Central memory CD4-positive, alpha-beta T cell (primary cell): ENCODE results near the gene DSCAML1.

ENCODE experiments used
- DNase-seq: peaks from one replicate; pipeline ENCODE4 v3.0.0; 2022

The DSCAML1 gene

DNA sequence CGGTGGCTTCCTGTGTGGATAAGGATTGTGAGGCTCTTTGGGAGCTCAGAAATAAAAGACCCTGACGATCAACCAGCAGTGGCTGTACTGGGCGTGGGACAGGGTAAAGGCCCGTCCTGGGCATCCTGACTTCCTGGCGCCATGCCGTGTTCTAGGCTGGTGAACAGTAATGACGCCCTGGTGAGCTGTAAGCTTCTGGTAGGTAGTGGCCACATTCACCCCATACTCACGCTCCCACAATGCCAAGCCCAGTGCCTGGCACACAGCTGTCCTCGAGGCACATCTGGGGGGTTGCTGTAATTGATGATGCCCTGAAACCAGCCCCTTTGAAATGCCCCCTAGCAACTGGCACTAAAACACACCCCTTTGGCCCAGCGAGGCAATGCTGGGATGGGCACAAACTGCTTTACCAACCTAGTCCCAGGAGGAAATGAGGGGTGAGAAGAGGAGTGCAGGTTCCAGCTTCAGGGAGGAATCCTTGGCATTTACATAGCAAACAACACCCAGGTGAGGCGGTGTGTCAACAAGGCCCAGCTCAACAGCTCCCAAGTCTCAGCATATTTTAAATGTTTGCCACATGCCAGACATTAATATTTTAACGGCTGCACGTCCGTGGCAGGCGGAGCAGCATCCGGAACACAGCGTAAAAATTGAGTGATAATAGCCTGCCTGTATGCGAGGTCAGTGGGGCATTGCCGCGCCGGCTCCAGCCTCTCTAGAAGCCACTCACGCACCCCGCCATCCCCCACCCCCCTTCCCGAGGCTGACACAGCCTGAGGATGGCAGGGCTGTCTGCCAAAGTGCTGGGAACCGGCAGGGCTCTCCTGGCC is 79.3 kb downstream of the DSCAML1 start:
- no peak for DNase-seq

DNA sequence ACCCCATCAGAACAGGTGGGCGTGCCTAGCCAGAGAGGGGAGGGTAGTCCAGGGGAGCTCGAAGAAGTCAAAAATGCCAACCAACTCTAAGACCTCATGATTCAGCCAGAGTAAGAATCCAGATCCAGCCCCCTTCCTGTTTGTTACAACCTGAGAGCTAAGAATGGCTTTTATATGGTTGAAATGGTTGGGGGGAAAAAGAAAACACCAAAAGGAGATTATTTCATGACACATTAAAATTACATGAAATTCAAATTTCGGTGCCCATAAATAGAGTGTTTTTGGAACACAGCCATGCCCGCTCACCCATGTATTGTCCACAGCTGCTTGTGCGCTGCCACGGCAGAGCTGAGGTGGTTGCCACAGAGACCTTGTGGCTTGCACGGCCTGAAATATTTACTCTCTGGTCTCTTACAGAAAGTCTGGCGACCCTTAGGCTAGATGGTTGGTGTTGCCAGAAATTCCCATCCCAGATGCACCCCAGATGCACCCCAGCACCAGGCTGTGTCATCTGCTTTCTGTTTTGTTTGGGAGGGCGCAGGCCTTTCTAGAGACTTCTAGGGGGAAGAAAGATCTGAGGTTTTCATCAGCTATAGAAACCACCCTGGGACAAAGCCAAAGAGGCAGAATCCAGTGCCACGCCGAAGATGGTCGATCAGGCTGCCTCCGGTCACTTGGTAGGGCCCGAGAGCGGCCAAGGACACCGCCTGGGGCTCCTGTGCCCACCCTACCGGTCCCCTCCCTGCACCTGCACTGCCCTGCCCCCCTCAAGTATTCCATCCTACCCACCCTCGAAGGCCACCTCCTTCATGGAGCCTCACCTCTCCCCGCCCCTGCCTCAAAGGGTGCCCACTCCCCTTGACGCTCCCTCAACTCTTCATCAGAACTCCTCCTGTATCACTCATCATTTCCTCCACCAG is 80.2 kb downstream of the DSCAML1 start:
- DNase-seq, result no peak

DNA sequence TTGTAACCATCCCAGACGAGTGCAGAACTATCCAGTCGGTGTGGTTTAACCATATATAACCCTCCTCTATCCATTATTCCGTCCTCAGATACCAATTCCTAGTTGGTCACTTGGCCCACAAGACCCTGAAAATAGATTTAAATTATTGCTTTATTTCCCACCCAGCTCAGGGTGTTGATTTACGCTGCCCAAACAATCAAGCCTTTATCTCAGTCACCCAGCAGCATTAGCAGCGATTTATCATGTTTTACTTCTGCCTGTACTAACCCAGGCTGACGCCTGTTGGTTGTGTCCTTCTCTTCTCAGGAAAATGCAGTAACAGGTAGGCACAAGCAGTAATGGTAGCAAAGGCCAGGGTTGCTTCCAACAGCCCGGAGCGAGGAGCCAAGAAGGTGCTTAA is 81.2 kb downstream of the DSCAML1 start:
- DNase-seq, result no peak

DNA sequence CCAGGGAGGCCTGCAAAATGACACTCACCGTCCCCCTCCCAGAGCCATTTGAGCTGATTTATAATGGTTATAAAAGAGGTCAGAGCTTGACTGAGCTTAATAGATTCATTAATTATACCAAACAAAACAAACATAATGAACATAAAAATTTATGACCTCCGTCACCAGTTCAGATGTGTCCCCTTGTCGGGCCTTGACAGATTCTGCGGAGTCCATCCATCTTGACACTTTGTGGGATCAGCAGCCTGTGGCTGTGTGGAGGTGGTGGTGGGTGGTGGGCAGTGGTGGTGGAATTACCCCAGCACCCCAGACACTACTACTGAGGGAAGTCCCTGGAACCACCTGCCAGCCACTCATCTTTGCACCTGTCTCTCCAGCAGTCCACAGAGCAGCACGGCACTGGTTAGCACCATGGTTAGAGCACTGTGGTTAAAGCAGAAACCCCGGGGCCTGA is 83.5 kb downstream of the DSCAML1 start:
- no peak for DNase-seq

DNA sequence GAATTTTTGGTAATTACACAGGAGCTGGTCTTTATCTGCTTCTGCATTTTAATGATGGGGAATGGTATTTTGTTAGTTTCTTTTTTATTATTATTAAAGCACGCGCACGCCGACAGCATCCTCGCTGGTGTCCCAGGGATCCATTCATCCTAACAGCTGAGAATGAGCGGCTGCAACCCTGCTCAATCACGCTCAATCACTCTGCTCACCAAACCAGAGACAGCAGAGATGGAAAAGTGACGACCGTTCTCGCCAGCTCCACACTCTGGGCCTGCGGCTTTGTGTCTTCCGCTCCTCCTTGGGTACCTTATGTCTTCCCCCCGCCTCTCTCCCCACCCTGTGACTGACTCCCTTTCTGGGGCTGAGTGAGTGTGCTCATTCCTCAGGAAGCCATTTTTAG is 84.5 kb downstream of the DSCAML1 start:
- DNase-seq, result no peak

DNA sequence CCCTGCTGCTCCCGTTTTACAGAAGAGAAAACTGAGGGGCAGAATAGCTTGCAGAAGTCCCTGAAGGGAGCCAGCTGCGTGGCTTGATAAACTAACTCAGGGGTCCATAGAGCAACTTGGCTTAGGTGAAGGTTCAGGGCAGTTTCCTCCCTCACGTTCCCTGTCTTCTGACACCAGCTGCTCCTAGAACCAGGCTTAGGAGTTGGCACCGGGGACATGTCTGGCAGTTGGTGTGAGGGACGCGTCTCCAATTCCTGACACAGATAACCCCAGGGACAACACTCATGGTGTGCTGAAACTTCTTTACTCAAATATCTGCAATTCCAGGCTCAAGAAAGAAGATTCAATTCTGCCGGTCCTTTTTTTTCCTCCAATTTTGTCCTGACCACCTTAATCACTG is 85.7 kb downstream of the DSCAML1 start:
- DNase-seq, result no peak

DNA sequence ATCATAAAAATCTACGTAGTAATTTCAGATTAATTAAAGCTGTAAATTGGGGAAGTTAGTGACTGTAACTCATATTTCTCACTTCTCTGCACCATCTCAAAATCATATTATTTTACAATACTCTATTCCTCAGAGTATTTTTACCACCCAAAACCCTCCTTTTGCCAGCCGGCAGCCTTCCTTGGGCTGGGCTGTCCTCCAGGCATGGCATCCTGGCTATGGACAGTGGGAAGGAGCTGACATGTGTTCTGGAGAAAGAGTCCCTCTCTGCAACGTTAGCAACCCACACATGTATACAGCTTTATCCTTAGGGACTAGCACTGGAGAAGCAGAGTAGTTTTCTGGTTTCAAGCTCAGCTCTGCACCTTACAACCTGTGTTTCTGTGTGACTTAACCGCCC is 86.8 kb downstream of the DSCAML1 start:
- no peak for DNase-seq

DNA sequence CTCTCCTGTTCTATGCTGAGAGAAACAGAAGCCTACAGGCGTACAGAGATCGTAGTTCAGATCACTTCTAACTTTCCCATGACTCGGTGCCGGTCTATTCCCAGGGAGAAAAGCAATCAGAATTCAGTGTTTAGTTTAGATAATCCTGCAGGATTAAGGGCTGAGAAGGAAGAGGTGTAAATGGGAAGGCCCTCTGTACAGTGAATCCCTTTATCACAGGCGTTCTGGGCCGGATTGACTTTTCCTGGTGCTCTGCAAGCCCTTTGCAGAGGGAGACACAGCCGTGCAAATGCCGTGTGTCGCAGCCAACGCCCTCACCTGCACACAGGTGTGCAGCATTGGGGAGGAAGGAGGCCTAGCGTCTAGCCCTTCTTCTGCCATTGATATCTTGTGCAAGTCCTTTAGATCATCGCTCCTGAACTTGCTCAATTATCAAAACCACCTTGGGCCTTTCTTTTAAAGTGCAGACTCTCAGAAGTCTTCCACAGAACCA is 90.6 kb downstream of the DSCAML1 start:
- DNase-seq, result no peak

DNA sequence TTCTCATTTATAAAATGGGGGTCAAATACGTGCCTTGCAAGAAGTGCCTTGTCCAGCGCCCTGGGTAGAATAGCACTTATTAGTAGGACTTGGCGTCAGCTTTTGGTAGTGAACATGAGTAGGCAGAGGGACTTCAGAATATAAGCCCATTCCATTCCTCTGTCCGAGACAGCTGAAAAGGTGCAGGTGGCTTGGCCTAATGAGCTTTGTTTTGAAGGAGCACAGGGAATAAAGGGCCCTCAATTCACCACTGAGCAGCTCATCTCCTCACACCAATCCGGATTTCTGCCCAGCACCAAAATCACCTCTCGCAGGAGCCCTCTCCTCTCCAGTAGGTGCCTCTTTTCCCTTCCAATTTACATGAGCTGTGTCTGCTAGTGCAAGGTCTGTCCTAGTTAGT is 91.2 kb downstream of the DSCAML1 start:
- DNase-seq, result no peak

DNA sequence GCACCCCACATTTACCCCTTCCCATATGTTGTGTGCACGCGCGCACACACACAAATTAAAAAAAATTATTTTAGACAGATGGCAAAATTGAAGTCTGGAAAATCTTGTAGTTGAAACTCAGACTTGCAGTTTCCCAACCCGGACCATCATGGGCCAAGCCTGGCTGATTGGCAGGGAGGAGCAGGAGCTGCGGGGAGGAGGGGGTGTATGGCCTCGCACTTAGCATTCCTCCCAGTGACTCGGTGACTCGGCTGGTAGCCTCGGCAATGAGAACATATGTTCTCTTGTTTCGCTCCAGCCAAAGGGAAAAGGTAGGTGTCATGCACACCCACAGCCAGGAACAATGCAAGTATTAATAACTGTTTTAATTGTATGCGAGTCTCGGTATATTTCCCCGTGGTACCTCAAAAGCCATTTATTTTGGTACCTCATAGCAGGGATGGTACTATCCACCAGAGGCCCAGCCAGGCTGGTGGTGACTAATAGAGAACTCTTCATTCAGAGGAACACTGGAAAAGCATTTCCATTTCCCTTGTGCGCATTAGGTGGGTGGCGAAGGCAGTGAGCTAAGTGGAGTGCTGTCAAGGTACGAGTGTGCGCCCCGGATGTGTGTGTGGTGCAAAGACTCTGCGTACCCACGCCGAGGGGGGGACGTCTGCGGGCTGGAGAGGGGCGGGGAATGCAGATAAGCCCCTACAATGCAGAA is 92.5 kb downstream of the DSCAML1 start:
- no peak for DNase-seq

DNA sequence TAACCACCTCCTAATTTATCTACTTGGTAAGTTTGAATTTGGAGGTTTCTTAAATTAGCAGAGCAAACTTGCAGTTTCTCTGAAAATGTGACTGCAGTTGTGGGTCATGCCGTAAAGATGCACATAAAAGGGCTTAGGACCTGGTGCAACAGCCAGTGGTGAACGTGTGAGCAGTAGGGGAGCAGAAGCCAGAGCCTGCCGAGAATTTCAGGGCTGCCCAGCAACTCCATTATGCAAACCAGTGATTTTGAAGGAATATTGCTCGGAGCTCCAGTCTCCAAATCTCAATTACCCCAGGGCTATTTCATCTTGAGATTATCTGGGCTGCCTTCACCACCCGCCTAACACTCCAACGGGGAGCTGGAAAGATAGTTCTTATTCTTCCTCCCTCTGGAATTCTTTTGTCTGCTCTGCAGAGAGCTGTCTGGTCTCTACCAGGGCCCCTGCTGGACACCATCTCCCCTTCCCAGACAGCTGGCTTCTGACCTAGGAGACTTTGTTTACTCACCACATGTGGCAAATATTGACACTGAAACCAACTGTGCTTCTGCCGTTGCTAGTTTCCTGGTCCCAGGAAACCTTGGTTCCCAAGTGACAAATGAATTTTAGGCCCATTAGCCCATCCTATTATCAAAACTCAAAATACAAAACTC is 93.9 kb downstream of the DSCAML1 start:
- no peak for DNase-seq

DNA sequence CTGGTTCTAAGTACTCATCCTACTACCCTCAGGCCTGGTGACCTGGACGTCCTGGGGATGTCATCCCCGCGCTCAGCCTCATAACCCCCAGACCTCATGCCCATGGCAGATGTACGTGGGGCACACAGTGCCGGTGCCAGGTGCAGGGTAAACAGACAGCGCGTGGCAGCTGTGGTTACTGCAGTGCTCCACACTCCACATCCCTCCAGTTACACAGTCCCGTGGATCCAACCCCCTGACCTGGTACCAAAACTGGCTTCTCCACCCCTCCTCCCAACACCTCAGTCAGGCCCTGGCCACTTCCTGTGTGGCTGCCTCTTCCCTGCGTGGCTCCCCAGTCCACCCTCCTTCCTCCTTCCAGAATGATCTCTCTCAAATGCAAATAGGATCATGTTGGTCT is 95.2 kb downstream of the DSCAML1 start:
- DNase-seq, result no peak

DNA sequence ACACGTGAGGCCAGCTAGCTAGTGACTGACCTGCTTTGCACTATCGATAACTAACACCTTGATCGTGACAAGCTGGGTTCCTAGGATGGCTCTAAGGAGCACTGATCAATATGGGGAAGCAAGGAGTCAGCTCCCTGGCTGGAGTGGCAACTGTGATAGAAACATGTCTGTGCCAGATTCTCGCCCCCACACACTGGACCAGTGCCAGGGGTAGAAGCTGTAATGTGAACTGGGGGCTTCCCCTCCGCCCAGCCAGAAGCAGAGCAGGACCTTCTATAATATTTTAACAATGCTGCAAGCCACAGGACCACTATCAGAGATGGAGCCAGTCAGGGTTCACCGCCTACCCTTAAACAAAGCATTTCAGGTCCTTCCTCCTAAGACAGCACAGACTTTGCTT is 96.5 kb downstream of the DSCAML1 start:
- DNase-seq, result no peak

DNA sequence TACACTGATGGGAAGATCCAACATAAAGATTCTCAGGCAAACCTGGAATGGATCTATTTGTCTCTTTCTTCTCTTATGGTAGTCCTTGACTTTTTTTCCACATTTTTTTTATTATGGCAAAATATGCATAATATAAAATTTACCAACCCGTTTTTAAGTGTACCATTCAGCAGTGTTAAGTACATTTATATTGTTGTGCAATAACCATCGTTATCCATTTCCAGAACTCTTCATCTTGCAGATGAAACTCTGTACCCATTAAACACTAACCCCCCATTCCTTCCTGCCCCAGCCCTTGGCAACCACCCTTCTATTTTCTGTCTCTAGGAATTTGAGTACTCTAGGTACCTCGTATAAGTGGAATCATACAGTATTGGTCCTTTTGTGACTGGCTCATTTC is 99.7 kb downstream of the DSCAML1 start:
- DNase-seq, result no peak

DNA sequence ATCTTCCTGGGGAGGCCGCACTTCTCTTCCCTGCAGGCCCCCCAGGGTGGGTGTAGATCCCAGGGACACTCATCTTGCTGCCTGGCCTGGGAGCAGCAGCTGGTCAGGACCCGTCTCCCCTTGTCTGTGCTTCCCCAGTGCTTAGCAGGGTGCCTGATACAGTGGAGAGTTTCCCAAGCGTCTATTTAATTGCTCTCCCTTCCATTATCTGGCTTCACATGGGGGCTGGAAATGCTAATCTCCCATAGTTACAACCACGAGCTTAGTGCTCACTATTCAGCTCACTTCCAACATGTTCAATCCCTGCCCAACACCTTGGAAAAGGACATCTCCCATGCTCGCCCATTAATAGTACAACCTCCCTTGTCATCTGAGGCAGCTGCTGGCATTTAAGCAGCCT is 100.5 kb downstream of the DSCAML1 start:
- DNase-seq, result no peak

DNA sequence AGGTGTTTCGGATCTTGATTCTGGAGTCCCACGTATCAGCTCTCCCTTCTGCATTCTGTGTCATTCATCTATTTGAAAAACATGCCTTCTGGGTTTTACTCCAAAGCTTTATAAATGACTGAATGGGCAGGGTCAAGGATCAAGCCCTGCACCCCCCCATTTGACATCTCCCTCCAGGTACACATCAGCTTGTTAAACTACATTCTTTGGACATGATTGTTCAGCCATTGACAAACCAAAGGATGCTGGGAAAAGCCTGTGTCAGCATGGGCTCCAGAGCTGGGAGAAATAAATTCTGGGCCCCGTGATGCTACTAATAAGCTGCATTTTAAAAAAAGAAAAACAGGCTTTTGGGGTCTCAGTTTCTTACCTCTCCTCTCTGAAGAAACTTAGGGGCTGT is 103.7 kb downstream of the DSCAML1 start:
- DNase-seq, result no peak

DNA sequence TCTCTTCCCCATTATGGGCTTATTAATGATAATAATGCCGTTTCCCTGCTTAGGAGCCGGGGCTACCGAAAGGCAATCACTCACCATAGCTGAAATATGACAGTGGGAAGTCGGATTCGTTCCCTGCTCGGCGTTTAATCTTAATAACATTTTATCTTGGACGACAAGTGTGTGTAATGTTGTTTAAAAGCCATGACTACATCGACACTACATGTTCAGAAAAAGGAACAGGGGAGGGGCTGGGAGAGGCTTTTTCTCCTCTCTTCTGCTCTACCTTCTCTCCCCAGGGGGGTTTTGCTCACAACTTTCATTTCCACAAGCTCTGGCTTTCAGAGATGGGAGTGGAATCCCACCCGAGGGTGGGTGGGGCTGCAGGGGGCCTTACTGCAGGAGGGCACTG is 105.5 kb downstream of the DSCAML1 start:
- DNase-seq, result no peak

DNA sequence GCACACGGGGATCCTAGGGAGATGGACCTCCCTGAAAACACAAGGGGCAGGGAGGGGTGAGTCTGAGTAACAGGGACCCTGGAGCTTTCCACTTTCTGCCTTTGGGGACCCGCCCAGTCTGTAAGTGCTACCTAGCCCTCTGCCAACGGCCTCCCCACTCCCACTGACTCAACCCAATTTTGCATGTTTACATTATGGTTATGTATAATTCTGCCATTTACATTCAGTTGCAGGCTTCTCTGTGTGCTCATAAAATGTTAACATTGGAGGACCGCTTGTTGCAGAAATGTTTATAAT is 105.8 kb downstream of the DSCAML1 start:
- DNase-seq, result no peak

DNA sequence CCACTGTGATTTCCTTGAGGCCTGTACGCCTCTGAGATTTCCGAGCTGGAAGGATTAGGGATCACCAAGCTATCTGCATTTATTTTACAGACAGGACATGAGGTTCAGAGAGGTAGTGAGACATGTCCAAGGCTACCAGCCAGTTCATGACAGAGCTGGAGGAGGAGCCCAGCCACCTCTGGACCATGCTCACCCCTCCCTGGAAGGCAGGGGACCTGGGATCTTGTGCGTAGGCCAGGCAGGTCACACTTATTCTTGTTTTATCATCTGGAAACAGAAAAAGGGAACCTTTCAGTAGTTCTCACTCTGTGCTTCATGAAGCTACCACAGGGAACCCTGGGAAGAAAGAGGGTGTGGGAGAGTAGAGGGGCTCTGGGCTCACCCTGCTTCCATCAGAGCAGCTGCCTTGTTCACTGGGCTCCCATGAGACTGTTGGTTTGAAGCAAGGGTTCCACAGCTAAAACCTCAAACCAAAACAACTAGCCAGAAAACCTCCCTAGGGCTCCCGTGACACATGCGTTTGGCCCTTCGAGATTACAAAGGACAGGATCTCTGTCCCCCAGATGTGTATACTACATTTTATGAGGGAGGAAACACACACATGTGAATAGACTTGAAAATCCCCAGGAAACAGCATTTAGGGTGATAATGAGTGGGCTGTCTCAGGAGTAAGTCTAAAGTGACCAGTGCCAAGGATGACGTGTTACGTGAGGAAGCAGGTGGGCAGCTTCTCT is 106.4 kb downstream of the DSCAML1 start:
- DNase-seq, result no peak

DNA sequence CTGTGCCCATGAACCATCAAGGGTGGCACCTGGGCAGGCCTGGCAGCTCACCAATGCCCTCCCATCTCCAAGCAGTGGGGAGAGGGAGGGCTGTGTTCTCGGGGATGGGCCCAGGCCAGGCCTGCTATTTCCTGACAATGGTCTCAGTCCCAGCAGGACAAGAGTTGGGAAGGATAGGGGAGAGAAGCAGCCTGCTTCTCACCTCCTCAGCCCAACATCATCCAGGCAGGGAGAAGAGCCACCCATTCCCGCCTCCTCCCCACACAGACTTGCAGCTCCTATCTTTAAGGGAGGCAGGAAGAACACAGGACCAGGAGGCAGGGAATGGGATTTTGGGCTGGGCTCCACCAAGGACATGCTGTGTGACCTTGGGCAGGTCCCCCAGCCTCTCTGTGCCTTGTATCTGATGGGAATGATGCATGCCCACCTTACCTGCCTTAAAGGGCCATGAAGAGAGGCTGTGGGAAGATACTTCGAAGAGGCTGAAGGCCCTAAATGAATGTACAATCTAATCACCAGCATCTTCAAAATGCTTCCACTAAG is 108.7 kb downstream of the DSCAML1 start:
- DNase-seq, result no peak

DNA sequence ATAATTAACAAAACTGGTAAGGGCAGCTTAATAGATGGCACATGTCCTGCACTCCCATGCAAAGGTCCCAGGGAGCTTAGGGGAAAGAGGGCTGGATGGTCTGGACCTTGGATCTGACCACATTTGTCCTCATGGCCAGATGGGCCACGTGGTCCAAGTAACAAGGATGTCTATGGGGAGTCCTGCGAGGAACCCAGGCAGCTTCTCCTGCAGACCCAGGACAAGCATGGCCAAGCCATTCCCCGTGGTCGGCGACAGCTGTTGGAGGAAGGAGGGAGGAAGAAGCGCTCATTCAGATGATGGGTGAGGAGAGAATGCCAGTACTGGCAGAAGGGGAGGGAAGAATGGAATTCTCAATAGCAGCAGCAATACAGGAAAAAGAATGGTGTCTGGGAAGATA is 109.2 kb downstream of the DSCAML1 start:
- DNase-seq, result no peak

DNA sequence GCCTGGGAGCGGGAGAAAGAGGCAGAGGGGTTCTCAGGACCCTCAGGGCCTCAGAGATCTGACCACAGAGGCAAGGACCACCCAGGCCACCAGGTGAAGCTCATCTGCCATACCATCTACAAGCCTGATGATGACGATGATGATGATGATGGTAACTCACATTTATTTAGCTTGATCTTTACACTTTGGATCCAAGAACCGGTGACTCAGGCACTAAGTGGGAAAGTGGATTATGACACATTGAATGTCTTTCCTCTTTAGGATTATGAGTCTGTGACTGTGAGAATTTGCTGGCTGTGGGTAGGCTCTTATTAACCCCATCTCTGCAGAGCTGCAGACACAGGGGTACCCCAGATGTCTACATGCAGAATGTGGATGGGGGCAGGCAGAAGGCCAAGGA is 110.3 kb downstream of the DSCAML1 start:
- no peak for DNase-seq
